Activated CD4-positive, alpha-beta T cell treated with anti-CD3 and anti-CD28 coated beads, Interleukin-2, amount 10 ng/mL, durations not matched to agents 24 days and 14 days (primary cell): Measurements from ENCODE around the gene CADPS2. TPM values are rescaled to one million over a fixed set of nuclear protein-coding genes. Genes with fewer than 3 reads are reported as not detected.

Experiments
- DNase-seq: peaks from one replicate; pipeline ENCODE4 v3.0.0; 2022
- H3K27ac Mint-ChIP-seq: one replicate; pipeline ENCODE4 v1.8.0; 2022; ENCODE audit warnings: mild to moderate bottlenecking, mixed read lengths
- H3K27me3 Mint-ChIP-seq: one replicate; pipeline ENCODE4 v1.8.0; 2022; ENCODE audit warnings: mixed read lengths
- H3K36me3 Mint-ChIP-seq: one replicate; pipeline ENCODE4 v1.8.0; 2022; ENCODE audit warnings: low read depth, mild to moderate bottlenecking, mixed read lengths
- H3K4me1 Mint-ChIP-seq: one replicate; pipeline ENCODE4 v1.8.0; 2021; ENCODE audit warnings: mixed read lengths
- H3K4me3 Mint-ChIP-seq: one replicate; pipeline ENCODE4 v1.8.0; 2022; ENCODE audit warnings: mild to moderate bottlenecking, moderate library complexity, mixed read lengths
- H3K9me3 Mint-ChIP-seq: one replicate; pipeline ENCODE4 v1.8.0; 2021; ENCODE audit warnings: mixed read lengths
- intact Hi-C: fragments of 100-400 bp; cut with micrococcal nuclease; formaldehyde crosslinking; loops from one replicate; pipeline ENCODE4 v1.15.1; 2023
- total RNA-seq: library from RNA; stranded (reverse); gene quantifications from 2 replicates; pipeline ENCODE4 v1.2.3, GENCODE V29; 2022

CADPS2 gene
- total RNA-seq, 1 donor from 2014 or later = not detected

DNA sequence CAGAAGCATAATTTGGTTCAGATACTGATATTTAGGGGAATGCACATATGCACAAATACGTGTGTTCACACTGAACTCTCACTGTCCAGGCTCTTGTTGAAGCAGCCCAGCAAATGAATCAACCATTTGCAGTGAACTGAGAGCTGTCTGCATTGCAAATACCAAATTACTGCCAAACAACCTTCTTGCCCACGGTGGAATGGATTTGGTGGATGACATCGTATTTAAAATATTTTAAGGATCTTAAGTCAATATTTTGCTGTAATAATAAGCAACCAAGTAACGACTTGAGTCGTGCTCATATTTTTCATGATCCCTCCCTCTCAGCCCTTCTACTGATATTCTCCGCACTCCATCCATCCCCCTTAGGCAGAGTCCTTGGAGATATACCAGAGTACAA is 473.8 kb downstream of the CADPS2 start:
- Mint-ChIP-seq H3K9me3 (no peaks in the 10 kb centered on the region), H3K36me3 (no peaks in the 10 kb centered on the region), H3K4me3 (no peak overlapping the region), H3K27ac (no peak overlapping the region), H3K27me3 (no peaks in the 10 kb centered on the region), H3K4me1 (no peaks in the 10 kb centered on the region)
- intact Hi-C loops = no loop called here
- no peak for DNase-seq

DNA sequence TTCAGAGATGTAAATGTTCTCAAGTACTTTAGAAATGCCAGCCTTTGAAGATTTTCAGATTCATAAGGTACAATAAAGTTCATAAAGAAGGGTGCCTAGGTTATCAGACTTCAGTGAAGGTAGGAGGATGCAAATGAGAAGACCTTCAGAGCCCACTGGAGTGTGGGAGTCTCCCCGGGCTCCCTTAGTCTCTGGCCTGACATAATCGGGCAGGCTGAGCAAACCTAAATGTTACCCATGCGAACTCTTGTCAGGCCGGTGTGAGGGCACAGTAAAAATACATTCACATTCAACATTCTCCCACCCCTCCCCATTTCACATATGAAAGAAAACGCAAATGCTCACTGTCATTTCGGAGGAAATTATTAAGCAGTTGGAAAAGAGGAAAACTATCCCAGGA is 479.1 kb downstream of the CADPS2 start:
- no peaks in the 10 kb centered on the region for H3K9me3 Mint-ChIP-seq

DNA sequence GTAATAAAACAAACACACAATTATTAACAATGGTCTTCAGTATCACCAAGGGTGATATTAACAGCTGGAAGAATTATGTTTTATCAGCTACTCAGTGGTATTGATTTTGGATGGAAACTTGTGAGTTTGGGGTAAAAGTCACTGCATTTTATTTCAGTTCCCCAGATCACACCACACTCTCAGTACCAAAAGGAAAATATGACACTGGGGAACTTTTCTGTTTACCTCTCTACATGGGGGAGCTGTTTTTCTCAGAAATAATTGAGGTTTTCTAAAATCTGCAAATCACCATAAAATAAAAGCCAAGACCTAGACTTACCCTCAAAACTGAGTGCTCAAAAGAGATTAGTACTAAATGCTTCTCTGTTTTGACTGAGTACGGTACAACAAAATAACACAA is 483.1 kb downstream of the CADPS2 start:
- no peak overlapping the region for H3K27ac Mint-ChIP-seq
- H3K4me1 Mint-ChIP-seq = no peaks in the 10 kb centered on the region
- no peaks in the 10 kb centered on the region for H3K9me3 Mint-ChIP-seq
- intact Hi-C loops = no loop called here
- no peak overlapping the region for H3K4me3 Mint-ChIP-seq
- H3K27me3 Mint-ChIP-seq = no peaks in the 10 kb centered on the region
- no peaks in the 10 kb centered on the region for H3K36me3 Mint-ChIP-seq
- DNase-seq = no peak

More for the DNA sequence above, 479.1 kb downstream of the CADPS2 start:
- Mint-ChIP-seq H3K27me3 (no peaks in the 10 kb centered on the region), H3K36me3 (no peaks in the 10 kb centered on the region), H3K4me3 (no peak overlapping the region), H3K27ac (no peak overlapping the region), H3K4me1 (no peaks in the 10 kb centered on the region)
- intact Hi-C loops = no loop called here
- no peak for DNase-seq

DNA sequence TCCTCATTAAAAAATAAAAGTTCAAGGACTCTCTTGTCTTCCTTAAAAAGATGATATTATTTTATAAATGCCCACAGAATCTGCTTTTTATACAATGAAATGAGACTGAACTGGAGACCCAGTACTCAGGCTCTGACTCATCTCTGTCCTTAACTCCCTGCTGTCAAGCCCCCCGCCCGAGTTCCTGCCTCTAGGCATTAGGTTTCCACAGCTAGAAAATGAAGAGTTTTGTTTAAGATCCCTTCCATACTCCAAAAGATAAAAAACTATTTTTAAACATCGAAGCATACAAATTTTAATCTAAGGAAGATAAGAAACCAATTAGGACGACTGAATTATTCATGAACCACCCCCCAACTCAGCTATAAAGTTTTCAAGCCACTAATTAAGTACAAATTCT is 484.0 kb downstream of the CADPS2 start:
- H3K27me3 Mint-ChIP-seq = no peaks in the 10 kb centered on the region
- H3K4me1 Mint-ChIP-seq = no peaks in the 10 kb centered on the region
- no peaks in the 10 kb centered on the region for H3K36me3 Mint-ChIP-seq
- no peak overlapping the region for H3K4me3 Mint-ChIP-seq
- H3K9me3 Mint-ChIP-seq = no peaks in the 10 kb centered on the region
- intact Hi-C loops = no loop called here
- no peak overlapping the region for H3K27ac Mint-ChIP-seq
- no peak for DNase-seq

DNA sequence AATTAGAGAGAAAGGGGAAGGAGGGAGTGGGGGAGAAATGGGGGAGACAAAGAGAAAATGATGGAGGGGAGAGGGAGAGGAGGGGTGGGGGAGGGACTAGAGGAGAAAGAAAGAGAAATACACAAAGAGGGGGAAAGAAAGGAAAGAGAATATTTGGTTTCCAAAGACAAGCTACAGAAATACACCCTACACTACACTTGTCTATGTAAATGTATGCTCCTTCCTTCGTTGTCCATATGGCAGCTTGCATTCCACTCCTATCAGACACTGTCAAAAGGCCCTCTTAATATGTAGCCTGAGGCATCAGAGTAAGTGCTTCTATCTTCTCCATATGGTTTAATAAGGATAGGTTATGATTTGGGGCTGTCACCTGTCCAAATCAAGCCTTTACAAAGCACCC is 488.9 kb downstream of the CADPS2 start:
- Mint-ChIP-seq H3K4me3 (no peak overlapping the region), H3K4me1 (no peaks in the 10 kb centered on the region), H3K27ac (no peak overlapping the region), H3K27me3 (no peaks in the 10 kb centered on the region), H3K9me3 (no peaks in the 10 kb centered on the region), H3K36me3 (no peaks in the 10 kb centered on the region)
- DNase-seq = no peak
- intact Hi-C loops = no loop called here

DNA sequence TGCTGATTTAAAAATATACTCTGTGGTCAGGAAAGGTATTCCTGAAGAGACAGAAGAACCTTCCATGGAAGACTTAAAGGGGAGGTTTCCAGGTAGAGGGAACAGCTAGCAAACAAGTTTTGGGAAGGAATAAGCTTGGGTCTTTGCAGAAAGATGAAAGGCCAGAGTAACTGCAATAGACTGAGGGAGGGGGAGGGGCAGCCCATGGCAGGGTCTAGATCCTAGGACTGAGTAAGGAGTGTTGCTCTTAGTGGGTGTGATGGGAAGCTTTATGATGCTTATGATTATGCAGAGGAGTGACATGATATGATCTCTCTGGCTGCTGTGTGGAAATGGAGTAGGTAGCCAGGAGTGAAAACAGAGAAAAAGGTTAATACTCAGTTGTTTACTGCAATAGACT is 491.7 kb downstream of the CADPS2 start:
- H3K36me3 Mint-ChIP-seq = no peaks in the 10 kb centered on the region
- H3K9me3 Mint-ChIP-seq = no peaks in the 10 kb centered on the region
- intact Hi-C loops = no loop called here
- DNase-seq = no peak
- H3K27me3 Mint-ChIP-seq = no peaks in the 10 kb centered on the region
- no peak overlapping the region for H3K27ac Mint-ChIP-seq
- H3K4me1 Mint-ChIP-seq = no peaks in the 10 kb centered on the region
- H3K4me3 Mint-ChIP-seq = no peak overlapping the region

DNA sequence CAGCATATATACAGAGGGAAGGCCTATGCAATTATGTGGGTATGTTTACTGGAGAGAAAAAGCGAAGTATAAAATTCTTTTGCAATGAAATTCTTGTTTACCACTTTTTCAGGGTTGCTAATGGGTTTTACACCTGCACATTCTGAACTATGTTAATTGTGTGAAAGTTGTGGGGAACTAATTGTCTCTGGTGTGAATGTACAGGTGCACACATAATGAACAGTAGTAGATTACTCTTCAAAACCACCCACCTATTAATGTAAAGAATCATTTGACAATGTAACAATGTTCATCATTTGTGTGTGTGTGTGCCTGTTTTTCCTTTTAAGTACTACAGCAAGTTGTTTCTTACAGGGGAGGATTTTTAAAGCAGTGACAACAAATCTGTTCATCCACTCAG is 501.7 kb downstream of the CADPS2 start:
- Mint-ChIP-seq H3K4me3 (no peak overlapping the region), H3K27me3 (no peaks in the 10 kb centered on the region)

DNA sequence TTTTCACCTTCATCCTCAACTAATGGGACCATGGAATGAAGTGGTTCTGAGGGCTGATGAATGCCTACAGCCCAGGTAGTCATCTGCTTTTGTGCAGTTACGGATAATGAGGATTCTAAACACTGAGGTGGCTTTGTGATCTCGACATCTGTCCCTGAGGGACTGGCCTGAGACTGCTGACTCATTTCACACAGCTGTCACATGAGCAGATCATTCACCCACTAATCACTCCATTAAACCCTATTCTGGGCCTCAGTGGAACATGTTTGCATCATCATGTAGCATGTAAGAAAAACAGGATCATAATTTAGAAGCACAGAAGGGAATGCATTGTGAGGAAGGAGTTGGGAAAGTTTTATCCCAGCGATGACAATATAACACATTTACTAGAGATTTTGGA is 502.3 kb downstream of the CADPS2 start:
- no peaks in the 10 kb centered on the region for H3K4me1 Mint-ChIP-seq
- DNase-seq = no peak
- no peaks in the 10 kb centered on the region for H3K36me3 Mint-ChIP-seq
- no peaks in the 10 kb centered on the region for H3K27me3 Mint-ChIP-seq
- H3K27ac Mint-ChIP-seq = no peak overlapping the region
- intact Hi-C loops = no loop called here
- no peaks in the 10 kb centered on the region for H3K9me3 Mint-ChIP-seq
- no peak overlapping the region for H3K4me3 Mint-ChIP-seq

More for the DNA sequence above, 501.7 kb downstream of the CADPS2 start:
- no peaks in the 10 kb centered on the region for H3K4me1 Mint-ChIP-seq
- H3K27ac Mint-ChIP-seq = no peak overlapping the region
- no peak for DNase-seq
- intact Hi-C loops = no loop called here
- H3K9me3 Mint-ChIP-seq = no peaks in the 10 kb centered on the region
- no peaks in the 10 kb centered on the region for H3K36me3 Mint-ChIP-seq

DNA sequence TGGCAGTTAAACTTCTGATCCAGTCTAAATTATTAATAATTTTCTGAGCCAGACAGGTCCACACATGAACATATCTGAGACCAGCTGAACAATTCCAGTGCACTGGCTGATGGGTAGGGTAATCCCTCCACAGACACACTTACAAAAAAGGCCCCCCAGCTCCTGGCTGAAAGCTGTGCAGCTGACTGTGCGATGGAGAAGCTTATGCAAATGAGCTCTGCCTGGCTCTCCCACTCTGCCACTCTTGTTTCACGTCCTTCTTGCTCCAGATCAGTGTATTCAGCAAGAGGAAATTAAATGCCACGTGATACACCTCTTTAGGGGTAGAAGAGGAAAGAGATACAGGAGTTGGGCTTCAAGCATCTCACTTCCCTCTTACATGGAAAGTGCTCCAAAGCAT is 505.3 kb downstream of the CADPS2 start:
- Mint-ChIP-seq H3K4me1 (no peaks in the 10 kb centered on the region), H3K27ac (no peak overlapping the region), H3K36me3 (no peaks in the 10 kb centered on the region), H3K4me3 (no peak overlapping the region), H3K9me3 (no peaks in the 10 kb centered on the region), H3K27me3 (no peaks in the 10 kb centered on the region)
- intact Hi-C loops = no loop called here
- no peak for DNase-seq

DNA sequence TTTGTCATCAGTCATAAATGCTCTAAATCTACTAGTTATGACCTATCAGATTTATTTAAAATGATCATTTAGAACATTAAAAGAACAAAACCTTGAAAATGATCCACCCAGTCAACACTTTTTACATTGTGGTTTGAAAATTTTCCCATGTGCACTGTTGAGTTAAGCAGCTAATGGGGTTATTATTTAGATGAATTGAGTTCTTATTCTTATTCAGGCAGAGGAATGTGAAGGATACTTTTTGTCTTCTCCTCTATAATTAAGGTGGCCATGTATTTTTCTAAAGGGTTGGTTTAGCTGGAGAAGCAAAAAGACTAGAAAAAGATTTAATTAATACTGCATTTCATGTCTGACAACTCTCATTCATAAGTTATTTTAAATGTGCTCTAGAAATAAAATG is 506.8 kb downstream of the CADPS2 start:
- intact Hi-C loops = no loop called here
- Mint-ChIP-seq H3K27ac (no peak overlapping the region), H3K4me1 (no peaks in the 10 kb centered on the region), H3K9me3 (no peaks in the 10 kb centered on the region), H3K4me3 (no peak overlapping the region), H3K36me3 (no peaks in the 10 kb centered on the region), H3K27me3 (no peaks in the 10 kb centered on the region)
- no peak for DNase-seq

DNA sequence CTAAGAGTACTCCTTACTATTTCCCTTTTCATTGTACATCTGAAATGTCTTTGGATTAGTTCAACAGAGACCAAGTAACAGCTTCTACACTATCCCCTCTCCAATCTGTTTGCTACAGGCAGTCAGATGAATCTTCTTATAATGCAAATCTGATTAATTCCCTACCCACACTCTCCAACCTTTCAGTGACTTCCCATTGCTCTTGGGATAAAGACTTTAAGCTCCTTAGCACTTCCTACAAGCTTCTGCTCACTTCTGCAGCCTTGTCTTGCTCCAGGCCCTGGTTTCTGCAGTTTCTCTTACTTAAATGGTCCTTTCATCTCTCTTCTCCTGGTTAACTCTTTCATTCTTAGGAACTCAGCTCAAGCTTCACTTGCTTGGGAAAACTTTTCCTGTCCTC is 516.5 kb downstream of the CADPS2 start:
- no peak for DNase-seq

DNA sequence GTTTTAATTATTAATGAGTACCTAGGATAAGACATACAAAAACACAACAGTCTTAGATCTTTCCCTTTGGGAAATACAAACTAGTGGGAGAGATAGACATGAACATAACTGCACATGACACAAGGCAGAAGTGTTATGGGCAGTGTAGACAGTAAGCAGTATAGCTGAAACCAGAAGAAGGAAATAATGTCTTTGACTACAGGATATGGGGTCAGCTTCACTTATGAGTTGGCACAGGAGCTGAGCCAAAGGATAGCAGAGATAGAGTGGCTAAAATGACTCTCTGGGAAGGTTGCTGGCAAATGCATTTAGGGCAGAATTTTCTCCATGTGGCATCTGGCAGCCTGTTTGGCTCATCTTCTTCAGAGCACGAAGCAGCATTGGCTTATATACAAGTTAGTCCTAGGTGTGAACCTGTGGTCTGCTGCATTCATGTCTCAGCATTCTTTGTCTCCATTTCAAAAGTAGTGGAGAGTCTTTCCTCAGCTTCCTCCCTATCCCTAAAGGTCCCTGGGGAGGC is 521.4 kb downstream of the CADPS2 start:
- Mint-ChIP-seq H3K36me3 (no peaks in the 10 kb centered on the region), H3K9me3 (no peaks in the 10 kb centered on the region), H3K27me3 (no peaks in the 10 kb centered on the region), H3K4me3 (no peak overlapping the region), H3K27ac (no peak overlapping the region), H3K4me1 (no peaks in the 10 kb centered on the region)
- no peak for DNase-seq
- intact Hi-C loops = no loop called here

More for the DNA sequence above, 516.5 kb downstream of the CADPS2 start:
- Mint-ChIP-seq H3K27ac (no peak overlapping the region), H3K4me3 (no peak overlapping the region), H3K27me3 (no peaks in the 10 kb centered on the region), H3K36me3 (no peaks in the 10 kb centered on the region), H3K9me3 (no peaks in the 10 kb centered on the region), H3K4me1 (no peaks in the 10 kb centered on the region)
- intact Hi-C loops = no loop called here

DNA sequence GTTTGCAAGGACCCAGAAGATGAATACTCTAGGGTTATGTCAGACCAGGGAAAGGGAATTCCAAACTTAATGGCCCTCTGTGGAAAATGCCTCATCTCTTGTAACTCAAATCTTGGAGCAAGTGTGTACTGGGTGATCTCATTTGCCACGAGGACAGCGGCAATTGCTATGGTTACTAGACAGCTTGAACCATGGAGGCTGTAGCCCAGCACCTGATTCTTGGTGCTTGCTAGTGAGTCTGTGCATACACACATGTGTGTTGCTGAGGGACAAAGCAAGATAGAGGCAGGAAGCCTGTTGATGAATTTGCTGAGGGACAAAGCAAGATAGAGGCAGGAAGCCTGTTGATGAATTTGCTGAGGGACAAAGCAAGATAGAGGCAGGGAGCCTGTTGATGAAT is 523.1 kb downstream of the CADPS2 start:
- Mint-ChIP-seq H3K4me1 (no peaks in the 10 kb centered on the region), H3K9me3 (no peaks in the 10 kb centered on the region), H3K27me3 (no peaks in the 10 kb centered on the region), H3K27ac (no peak overlapping the region), H3K36me3 (no peaks in the 10 kb centered on the region), H3K4me3 (no peak overlapping the region)
- DNase-seq = no peak
- intact Hi-C loops = no loop called here

DNA sequence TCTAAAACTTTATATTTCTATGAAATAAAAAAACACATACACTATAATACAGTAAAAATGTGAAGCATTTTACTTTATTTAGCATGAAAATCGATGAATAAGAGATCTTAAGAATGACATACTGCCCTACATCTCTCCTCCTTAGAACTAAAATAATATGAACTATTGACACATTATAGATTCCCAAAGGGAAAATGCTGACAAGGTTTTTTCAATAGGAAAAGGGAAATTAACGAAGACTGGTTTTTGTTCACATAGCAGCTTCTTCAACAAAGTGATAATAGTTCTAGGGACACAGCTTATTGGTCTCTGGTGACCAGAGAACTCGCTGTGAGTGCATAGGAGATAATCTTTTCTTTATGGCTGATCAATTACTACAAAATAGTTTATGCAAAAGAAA is 523.8 kb downstream of the CADPS2 start:
- H3K9me3 Mint-ChIP-seq = no peaks in the 10 kb centered on the region
- H3K27me3 Mint-ChIP-seq = no peaks in the 10 kb centered on the region
- H3K4me3 Mint-ChIP-seq = no peak overlapping the region
- H3K4me1 Mint-ChIP-seq = no peaks in the 10 kb centered on the region
- no peak for DNase-seq
- H3K27ac Mint-ChIP-seq = no peak overlapping the region
- no peaks in the 10 kb centered on the region for H3K36me3 Mint-ChIP-seq
- intact Hi-C loops = no loop called here

DNA sequence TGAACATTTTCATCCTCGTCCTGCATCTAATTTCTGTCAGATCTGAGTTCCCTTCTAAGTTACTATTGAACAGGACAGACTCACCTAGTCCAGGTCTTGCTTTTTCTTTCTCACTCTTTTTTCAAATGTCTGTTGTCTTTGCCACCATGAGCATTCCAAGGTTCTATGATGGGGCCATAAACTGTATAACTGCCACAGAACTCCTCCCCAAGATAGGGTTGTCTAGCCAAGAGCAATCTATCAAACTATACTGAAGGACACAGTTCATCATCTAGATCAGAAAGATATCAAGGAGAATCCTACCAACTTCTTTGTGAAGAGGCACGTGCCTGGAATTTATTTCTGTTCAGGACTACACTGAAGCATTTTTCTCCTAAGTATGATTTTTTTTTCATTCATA is 531.6 kb downstream of the CADPS2 start:
- no peaks in the 10 kb centered on the region for H3K27me3 Mint-ChIP-seq
- no peaks in the 10 kb centered on the region for H3K36me3 Mint-ChIP-seq
- no peaks in the 10 kb centered on the region for H3K9me3 Mint-ChIP-seq
- no peak for DNase-seq
- intact Hi-C loops = no loop called here
- H3K4me3 Mint-ChIP-seq = no peak overlapping the region
- no peak overlapping the region for H3K27ac Mint-ChIP-seq
- no peaks in the 10 kb centered on the region for H3K4me1 Mint-ChIP-seq
